Stromal cell of bone marrow (primary cell): Measurements from ENCODE around the gene BRPF3.
A peak's percentile ranks its signal among the peaks of the same experiment; 100 is the strongest.

ENCODE experiments used
- DNase-seq: peaks from one replicate; pipeline ENCODE4 v3.0.0-alpha.2; 2012; ENCODE audit warnings: low read depth

The BRPF3 gene

GRCh38 chr6:36232172-36232571, 35.6 kb downstream of the BRPF3 start:
- no peak for DNase-seq

- no peak for DNase-seq
Observed at GRCh38 chr6:36235309-36235708, 38.8 kb downstream of the BRPF3 start.

GRCh38 chr6:36235862-36236261, 39.3 kb downstream of the BRPF3 start:
- DNase-seq, result no peak

- DNase-seq, result no peak
Observed at GRCh38 chr6:36239774-36240173, 43.2 kb downstream of the BRPF3 start.

GRCh38 chr6:36241728-36242127, 45.2 kb downstream of the BRPF3 start:
- DNase-seq, result no peak

GRCh38 chr6:36242161-36242560, 45.6 kb downstream of the BRPF3 start:
- no peak for DNase-seq

- DNase-seq, result no peak
Observed at GRCh38 chr6:36242626-36243025, 46.1 kb downstream of the BRPF3 start.

GRCh38 chr6:36243562-36244212, 47.1 kb downstream of the BRPF3 start:
- no peak for DNase-seq

- no peak for DNase-seq
Observed at GRCh38 chr6:36244641-36245280, 48.2 kb downstream of the BRPF3 start.

GRCh38 chr6:36245572-36246061, 49.1 kb downstream of the BRPF3 start:
- DNase-seq, result no peak

- DNase-seq, result no peak
Observed at GRCh38 chr6:36246506-36247268, 50.1 kb downstream of the BRPF3 start.

- peak; percentile 12 for DNase-seq
Observed at GRCh38 chr6:36247693-36248092, 51.1 kb downstream of the BRPF3 start.

GRCh38 chr6:36248980-36249379, 52.4 kb downstream of the BRPF3 start:
- peak; percentile 16 for DNase-seq

GRCh38 chr6:36249536-36249935, 53.0 kb downstream of the BRPF3 start:
- no peak for DNase-seq

GRCh38 chr6:36252005-36252404, 55.5 kb downstream of the BRPF3 start:
- no peak for DNase-seq

GRCh38 chr6:36263390-36264000, 67.0 kb downstream of the BRPF3 start:
- no peak for DNase-seq

GRCh38 chr6:36265744-36266143, 69.2 kb downstream of the BRPF3 start:
- DNase-seq, result no peak

- no peak for DNase-seq
Observed at GRCh38 chr6:36266913-36267644, 70.5 kb downstream of the BRPF3 start.

GRCh38 chr6:36267731-36268477, 71.4 kb downstream of the BRPF3 start:
- no peak for DNase-seq

GRCh38 chr6:36268478-36269275, 72.1 kb downstream of the BRPF3 start:
- DNase-seq, result no peak
